Fibroblast of peridontal ligament (primary cell): ENCODE data around the gene TRMT11.
A peak's percentile ranks its signal among the peaks of the same experiment; 100 is the strongest.
"Not testable (repeated sequence)": the region's sequence is repeated elsewhere in the genome, so short reads cannot be mapped to it uniquely, and the experiment has no call there.

ENCODE experiments used
- DNase-seq: peaks from one replicate; pipeline ENCODE4 v3.0.0-alpha.2; 2010; ENCODE audit errors: extremely low read depth

The TRMT11 gene

DNA sequence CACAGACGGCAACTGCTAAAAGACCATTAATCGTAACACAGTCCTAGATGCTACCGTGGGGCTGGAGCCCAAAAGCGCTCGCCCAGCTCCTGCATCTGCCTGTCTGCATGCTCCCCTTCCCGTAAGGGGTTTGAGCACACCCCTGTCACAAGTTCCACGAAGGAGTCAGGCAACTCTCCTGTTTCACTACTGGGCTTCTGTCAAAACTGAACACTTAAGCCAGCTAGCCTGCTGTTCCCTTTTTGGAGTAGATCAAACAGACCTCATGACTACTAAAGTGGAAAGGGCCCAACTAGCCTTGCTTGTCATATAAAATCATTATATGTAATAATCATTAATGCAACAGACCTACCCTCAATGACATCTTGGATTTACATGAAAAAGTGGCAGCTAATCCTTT lies 61.3 kb downstream of the TRMT11 start:
- DNase-seq, result no peak

DNA sequence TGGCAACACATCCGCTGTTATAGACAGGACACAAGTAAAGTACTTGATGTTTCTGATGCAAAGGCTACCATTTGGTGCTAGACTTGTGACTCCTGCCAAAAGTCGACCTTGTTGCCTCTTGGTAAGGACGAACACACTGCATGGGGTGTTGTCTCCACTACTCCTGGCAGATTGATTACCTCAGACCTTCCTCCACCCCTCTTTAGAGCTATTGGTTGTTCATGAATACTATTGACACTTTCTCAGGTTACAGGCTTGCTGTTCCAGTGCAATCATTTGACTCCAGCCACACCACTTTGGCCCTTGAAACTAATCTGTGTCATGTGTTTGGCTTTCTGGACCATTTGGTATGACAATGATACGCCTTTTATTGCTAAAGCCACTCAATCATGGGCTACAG lies 62.3 kb downstream of the TRMT11 start:
- no peak for DNase-seq

DNA sequence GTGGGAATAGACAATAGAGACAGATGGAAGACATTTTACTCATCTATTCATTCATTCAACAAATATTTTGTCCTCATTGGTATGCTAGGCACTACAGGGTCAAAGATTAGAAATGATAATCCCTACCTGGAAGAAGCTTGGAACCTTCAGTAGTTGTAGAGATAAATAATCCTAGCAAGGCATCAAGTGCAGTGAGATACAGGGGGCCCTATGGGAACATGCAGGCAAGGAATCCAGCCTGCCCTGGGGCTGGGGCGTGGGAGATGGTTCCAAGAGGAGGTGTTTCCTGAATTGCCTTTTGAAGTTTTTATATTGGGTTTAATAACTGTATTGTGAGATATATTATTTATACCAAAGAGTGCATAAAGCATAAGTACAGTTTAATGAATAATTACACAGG lies 64.5 kb downstream of the TRMT11 start:
- no peak for DNase-seq

DNA sequence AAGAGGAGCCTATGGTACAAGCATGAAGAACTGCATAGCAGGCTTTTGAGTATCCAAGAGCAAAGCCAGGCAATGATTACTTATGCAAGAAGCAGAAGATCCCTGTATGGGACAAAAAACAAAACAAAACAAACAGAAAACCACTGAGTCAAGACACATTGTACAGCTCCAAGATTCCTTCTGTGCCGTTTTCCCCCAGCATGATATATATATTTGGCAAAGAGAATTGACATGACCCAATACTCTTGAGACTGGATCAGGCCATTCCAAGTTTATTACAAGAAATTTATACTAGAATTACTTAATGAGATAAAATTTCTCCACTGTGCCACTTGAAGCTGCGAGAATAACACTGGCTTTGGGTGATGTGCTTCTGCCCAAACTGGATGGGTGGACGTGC lies 65.5 kb downstream of the TRMT11 start:
- DNase-seq, result no peak

DNA sequence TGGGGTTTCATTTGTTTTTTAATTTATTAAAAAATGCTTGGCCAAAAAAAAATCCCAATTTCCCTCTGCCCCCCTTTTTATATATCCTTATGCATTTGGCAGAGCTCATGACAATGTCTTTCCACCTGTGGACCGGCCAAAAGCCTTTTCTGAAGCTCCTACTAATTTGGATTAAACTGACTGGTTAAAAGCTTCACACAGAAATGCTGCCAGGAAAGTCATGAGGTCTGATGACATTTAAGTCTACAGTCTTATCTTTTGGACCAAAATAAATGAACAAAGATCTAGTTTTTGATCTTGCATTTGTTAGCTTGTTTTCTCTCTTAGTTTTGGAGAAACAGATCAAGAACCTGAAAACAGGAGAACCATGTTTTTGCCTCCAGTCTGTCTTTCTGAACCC lies 66.1 kb downstream of the TRMT11 start:
- DNase-seq, result no peak

DNA sequence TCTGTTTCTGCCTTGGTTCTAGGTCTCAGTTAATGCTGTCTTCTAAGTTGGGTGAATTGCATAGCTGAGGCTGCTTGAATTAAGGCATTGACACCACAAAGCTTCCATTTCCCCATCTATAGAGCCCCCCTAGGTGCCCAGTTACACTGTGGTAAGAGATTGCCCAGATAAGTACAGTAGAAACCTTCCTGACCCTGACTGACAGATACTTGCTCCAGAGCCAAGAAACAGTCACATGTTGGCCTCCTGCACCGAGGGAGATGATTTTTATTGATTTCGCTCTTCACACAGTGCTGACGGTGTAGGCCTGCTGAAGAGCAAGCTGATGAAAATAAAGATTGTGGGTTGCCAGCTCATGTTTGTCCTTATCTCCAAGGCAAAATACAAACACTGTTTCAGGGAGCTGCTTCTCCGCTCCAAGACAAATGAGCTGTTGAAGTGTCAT lies 67.9 kb downstream of the TRMT11 start:
- DNase-seq, result no peak

DNA sequence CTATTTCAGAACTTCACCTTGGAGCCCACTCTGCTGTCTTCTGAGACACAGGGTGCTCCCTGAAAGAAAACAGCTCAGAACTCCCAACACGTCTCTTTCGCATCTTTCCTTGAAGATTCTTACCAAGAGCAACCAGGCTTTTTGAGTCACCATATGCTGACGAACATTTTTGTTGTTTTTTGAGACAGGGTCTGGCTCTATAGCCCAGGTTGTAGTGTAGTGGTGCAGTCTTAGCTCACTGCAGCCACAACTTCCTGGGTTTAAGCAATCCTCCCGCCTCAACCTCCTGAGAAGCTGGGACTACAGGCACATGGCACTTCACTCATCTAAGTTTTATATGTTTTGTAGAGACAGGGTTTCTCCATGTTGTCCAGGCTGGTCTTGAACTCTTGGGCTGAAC lies 68.5 kb downstream of the TRMT11 start:
- no peak for DNase-seq

DNA sequence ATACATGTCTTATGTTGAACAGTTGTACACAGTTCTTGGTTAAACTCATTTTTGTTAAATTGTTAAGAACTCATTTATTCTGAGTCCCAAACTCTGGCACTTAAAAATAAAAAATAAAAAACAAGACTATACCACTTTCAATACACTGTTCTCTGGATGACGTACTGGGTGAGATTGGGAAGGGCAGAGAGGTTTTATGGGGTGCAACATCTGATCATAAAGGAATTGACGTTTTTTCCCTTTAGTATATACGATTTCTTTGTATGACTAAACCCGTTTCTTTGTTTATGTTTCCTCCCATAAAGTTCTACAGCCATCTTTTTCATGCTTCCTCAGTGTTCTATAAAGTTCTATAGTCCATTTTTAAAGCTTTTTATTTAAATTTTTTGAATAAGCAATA lies 69.1 kb downstream of the TRMT11 start:
- no peak for DNase-seq

DNA sequence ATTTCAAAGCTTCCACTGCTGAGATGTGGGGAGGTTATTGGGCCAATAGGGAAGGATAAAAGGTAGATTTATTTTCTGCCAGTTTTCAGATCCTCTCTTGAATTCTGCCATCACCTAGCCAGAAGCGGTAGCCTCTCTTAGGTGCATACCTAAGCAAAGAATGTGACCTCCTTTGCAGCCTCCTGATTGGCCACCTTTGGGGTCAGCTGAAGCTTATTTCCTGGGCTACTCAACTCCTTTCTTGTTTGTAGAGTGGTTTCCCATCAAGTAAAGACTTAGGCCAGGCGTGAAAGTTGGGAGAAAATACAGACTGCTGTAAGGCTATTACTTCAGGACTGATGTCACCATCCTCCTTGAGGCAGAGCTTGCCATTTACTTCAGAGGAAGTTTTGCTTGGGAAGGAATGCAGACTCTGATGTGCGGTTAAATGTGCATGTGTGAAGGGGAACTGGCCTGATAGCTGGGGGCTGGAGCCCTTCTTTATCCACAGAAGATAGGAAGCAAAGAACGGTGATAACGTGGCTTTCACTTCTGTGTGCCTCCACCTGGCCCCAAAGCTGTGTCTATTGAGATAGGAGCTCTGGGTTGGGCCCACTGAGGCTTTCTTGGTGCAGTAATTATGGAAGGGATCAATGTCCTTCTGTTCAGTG lies 70.1 kb downstream of the TRMT11 start:
- DNase-seq, result no peak

DNA sequence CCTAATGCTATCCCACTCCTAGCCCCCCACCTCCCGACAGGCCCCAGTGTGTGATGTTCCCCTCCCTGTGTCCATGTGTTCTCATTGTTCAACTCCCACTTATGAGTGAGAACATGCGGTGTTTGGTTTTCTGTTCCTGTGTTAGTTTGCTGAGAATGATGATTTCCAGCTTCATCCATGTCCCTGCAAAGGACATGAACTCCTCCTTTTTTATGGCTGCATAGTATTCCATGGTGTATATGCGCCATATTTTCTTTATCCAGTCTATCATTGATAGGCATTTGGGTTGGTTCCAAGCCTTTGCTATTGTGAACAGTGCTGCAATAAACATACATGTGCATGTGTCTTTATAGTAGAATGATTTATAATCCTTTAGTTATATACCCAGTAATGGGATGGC lies 71.7 kb downstream of the TRMT11 start:
- not testable (repeated sequence) for DNase-seq

DNA sequence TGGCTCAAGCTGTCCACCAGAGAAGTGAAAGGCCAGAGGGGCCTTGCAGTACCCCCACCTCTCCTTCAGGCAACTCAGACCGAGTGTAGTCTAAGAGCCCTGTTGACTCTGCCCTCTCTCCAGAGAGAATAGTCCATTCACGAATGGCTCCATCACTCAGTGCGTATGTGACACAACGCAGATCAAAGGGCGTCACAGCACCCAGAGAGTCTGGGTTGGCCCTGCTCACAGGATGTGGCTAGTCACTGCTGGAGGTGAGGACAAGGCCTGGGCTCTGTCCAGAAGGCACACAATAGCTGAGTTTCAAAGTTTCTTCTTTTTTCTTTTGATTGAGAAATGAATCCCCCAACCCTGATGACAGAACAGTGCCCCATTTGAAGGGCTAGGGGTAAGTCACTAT lies 74.1 kb downstream of the TRMT11 start:
- DNase-seq, result no peak

DNA sequence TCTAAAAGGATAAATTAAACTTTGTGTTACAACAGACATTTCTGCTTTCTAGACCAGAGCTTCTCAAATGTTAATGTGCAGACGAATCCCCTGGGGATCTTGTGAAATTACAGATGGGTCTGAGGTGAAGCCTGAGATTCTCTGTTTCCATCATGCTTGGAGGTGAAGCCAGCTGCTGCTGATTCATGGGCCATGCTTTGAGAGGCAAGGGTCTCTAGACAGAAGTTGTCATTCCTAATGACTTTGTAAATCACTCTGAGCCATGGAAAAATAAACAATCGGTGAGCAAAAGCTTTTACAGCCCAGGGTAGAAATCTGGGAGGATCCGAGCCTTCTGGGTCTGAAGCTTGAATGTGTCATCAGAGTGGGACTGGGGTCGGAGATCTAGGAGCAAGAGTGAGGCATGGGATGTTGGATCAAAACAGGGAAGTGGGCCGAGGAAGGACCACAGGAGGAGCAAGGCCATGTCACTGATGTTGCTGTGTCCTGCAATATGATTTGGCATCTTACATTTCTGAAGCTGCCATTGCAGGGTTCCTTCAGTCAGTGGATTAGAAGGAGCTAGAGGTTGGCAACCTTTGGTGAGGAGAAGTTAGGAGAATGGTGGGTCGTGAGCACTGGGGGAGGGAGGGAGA lies 77.3 kb downstream of the TRMT11 start:
- DNase-seq, result peak; percentile 55

DNA sequence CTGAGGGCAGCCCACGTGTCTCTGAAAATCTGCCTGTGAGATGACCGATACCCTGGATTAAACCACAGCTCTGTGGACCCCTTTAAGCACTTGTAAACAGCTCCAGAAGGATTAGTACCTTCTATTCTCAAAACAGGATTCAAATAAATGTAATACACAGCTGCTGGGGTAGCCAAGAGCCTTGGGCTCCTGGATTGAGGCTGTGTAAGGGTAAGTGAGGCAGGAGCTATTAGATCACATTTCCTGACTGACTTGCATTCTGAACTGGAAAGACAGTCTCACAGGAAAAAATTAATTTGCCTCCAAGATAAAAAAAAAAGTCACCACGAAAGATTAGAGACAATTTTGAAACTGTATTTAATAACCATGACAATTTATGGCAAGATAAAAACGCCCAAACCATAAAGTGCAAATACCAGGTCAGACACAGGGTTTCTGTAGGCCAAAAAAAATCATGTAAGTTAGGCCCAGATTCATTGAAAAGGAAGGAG lies 78.0 kb downstream of the TRMT11 start:
- no peak for DNase-seq

DNA sequence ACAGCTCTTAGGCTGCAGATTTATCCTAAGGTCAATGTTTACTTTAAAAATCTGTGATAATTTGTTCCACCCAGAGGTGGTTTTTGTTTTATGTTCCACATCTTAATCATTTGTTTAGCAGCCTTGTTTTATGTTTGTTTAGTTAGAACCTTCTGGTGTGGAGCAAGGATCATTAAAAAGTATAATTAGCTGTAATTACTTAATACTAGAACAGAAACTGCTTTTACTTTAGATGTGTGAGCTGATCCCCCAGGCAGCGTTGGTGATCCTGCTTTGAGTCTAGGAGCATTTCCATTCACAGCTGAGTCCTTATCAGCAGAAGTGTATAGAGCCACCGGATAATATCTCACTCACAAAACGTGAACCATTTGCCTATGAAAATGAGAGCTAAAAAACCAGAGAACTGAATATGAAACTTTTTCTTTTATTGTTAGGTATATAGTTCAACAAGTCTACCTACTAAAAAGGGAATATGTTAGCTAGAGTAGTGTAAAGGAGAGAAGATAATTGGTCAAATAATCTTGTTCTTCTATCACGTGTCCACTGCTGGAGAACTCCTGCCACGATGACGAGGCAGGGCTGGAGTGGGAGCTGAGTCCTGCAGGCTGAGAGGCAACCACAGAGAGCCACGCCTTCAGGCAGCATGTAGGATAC lies 78.5 kb downstream of the TRMT11 start:
- no peak for DNase-seq

DNA sequence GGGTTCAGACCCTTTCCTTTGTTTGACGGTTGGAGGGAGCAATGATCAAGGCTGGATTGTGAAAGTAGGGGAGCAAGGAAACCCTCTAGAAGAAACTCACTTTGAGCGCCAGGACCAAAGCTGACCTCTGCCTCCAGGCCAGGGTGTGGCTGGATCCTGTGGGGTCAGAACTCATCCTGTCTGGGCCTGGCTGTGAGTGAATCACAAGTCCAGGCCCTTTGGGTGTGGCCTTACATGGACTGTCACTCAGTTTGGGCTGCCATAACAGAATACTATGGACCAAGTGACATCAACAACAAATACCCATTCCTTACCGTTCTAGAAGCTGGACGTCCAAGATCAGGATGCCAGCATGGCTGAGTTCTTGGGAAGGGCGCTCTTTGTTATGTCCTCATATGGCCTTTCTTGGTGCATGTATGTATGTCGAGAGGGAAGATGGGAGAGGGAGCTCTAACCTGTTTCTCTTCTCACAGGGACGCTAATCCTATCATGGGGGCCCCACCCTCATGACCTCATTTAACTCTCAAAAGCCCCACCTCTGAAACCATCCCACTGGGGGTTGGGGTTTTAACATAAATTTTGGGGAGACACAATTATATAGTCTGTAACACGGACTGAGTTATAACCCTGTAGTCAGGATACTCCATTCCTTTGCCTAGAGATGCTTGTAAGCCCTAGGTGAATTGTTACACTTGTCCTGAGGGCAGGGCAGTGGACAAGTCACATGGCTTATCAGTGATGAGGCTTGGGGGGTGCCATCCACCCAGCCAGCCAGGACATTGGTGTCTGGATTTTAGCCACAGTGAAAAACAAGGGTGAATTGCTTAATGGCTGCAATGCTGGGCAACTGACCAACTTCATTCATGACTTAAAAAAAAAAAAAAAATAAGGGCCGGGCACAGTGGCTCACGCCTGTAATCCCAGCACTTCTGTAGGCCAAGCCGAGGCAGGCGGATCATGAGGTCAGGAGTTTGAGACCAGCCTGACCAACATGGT lies 80.0 kb downstream of the TRMT11 start:
- peak; percentile 23 for DNase-seq

DNA sequence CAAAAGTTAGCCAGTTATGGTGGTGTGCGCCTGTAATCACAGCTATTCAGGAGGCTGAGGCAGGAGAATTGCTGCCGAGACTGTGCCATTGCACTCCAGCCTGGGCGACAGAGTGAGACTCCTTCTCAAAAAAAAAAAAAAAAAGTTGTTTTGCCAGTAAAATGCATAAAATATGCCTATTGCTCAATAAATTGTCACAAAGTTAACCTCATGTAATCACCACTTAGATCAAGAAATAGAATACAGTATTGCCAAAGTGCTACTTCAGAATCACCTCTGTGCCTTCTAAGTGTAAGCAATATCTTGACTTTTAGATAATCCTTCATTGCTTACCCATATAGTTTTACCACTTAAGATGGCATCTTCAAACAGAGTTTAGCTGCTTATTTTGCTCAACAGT lies 80.7 kb downstream of the TRMT11 start:
- DNase-seq, result peak; percentile 5

DNA sequence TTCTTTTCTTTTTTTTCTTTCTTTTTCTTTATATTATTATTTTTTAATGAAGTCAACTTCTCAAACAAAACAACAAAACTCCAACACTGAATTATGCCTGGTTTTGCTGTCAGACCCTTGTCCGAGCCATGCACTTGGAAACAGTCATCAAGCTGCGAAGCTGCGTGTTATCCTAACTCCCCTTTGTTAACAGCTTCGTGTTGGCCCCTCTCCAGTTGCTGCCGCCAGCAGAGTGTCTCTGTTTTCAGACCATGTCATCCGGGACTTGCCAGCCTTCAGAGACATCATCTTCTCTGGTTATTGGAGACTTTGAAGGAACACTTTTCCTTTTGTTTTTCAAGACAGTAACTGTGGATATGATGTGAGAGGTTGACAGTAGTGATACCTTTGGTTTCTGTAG lies 83.1 kb downstream of the TRMT11 start:
- DNase-seq, result no peak

DNA sequence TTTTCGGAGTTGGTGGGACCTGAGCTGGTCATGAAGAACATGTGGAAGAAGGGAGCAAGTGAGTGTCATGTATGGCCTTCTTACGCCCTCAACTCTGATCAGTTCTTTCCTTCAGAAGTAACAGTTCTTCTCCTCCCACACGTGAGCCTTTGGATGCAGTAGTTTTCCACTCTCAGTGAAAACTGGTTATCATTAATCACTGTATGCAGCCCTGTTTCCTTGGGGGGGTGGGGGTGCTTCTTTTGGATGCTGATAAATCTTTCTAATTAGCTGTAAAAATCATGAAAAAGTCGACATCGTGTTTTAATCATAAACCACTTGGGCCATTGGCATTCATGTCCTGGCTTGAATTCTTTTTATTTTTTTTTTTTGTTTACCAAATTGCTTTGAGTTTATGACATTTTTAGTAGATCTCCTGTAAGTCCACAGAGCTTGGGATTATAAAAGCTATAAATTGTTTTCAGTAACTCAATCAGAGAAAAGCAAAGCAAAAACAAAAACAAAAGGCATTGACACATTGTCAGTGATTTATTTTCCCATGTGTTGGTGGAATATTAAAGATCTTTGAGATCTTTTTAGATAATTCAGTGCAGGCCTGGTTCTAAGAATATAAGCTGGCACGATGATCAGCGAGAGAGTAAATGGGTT lies 84.8 kb downstream of the TRMT11 start:
- DNase-seq, result no peak

DNA sequence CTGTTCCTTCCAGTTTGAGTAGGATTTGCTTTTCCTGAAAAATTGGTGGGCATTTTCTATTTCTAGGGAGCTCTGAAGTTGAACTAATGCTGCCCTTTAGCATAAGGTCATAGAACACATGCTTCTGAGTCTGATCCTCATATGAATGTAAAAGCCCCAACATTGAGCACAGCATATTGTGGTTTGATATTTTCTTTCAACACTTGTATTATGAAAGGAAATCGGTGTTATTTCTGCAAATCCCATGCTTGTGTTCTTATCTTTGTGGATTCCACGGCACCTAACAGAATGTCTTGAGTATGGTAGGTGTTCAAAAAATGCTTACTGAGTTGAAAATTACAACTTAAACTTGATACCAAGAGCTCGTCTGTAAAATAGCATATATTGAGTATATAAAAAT lies 85.8 kb downstream of the TRMT11 start:
- DNase-seq, result no peak

DNA sequence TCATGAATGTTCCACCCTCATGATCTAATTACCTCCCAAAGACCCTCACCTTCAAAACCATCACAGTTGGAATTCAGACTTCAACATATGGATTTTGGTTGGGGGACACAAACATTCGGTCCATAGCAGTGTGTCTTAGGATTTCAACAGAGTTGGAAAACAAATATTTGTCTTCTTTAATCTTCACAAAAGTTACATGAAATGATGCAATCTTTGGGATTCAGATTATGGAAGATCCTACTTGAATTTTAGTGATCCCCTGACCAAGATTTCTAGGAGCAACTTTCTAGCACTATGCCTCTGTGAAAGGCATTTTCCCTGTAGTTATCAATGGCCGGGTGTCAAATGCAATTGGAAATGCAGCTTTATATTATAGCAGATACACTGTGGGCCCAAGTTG lies 86.5 kb downstream of the TRMT11 start:
- no peak for DNase-seq

DNA sequence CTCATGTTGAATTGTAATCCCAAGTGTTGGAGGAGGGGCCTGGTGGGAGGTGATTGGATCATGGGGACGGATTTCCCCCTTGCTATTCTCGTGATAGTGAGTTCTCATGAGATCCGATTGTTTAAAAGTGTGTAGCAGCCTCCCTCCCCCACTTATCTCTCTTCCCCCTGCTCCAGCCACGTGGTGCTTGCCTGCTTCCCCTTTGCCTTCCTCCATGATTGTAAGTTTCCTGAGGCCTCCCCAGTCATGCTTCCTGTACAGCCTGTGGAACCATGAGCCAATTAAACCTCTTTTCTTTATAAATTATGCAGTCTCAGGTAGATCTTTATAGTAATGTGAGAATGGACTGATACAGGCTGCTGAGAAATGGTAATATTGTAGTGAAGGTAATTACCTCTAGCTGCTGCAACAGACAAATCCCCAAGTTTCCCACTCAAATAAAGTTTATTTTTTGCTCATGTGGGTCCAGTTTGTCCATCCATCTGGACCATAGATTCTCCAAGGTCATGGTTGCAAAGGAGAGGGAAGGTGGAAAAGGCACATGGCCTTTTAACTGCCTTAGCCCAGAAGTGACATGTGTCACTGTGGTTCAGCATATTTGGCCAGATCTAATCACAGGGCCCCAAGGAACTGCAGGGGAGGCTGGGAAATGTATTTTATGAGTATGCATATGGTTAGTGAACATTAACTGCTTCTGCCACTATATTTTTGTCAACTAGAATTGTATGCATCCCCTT lies 89.2 kb downstream of the TRMT11 start:
- DNase-seq, result no peak
